Coronary artery (tissue), 2 donors: ENCODE results near the gene SYT9.

Experiments used
- DNase-seq: peaks from one replicate; pipeline ENCODE4 v3.0.0-alpha.2; 2017; ENCODE audit warnings: low spot score
- H3K27ac ChIP-seq, 2 donors: fragments of 200-600 bp; sonication (generic); one replicate each; pipeline ENCODE4 v1.5.1; 2016 to 2019
- H3K4me3 ChIP-seq: fragments of 200-600 bp; sonication (generic); 2 replicates; pipeline ENCODE4 v1.5.1; 2016; ENCODE audit warnings: mild to moderate bottlenecking, moderate library complexity
- TF ChIP-seq, protein P1 (sequence below): fragments of 200-600 bp; sonication (generic); IDR thresholded peaks from one replicate; pipeline ENCODE4 v1.5.1; 2019; ENCODE audit warnings: antibody characterized with exemption

Gene SYT9

DNA sequence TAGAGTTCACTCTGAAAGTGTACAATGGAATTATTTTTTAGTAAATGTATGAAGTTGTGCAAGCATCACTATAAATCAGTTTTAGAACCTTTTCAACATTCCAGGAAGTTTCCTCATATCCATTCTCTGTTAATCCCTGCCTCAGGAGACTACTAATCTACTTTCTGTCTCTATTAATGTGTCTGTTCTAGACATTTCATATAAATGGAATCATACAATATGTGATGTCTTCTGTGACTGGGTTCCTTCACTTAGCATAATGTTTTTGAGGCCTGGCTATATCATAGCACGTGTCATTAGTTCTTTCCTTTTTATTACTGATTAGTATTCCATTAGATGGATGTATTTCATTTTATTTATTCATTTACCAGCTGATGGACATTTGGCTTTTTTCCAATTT lies 17.1 kb downstream of the SYT9 start:
- TF ChIP-seq, protein P1, sequence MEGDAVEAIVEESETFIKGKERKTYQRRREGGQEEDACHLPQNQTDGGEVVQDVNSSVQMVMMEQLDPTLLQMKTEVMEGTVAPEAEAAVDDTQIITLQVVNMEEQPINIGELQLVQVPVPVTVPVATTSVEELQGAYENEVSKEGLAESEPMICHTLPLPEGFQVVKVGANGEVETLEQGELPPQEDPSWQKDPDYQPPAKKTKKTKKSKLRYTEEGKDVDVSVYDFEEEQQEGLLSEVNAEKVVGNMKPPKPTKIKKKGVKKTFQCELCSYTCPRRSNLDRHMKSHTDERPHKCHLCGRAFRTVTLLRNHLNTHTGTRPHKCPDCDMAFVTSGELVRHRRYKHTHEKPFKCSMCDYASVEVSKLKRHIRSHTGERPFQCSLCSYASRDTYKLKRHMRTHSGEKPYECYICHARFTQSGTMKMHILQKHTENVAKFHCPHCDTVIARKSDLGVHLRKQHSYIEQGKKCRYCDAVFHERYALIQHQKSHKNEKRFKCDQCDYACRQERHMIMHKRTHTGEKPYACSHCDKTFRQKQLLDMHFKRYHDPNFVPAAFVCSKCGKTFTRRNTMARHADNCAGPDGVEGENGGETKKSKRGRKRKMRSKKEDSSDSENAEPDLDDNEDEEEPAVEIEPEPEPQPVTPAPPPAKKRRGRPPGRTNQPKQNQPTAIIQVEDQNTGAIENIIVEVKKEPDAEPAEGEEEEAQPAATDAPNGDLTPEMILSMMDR: no peak
- no peak overlapping the region for H3K4me3 ChIP-seq
- no peak overlapping the region for H3K27ac ChIP-seq
- DNase-seq: no peak

DNA sequence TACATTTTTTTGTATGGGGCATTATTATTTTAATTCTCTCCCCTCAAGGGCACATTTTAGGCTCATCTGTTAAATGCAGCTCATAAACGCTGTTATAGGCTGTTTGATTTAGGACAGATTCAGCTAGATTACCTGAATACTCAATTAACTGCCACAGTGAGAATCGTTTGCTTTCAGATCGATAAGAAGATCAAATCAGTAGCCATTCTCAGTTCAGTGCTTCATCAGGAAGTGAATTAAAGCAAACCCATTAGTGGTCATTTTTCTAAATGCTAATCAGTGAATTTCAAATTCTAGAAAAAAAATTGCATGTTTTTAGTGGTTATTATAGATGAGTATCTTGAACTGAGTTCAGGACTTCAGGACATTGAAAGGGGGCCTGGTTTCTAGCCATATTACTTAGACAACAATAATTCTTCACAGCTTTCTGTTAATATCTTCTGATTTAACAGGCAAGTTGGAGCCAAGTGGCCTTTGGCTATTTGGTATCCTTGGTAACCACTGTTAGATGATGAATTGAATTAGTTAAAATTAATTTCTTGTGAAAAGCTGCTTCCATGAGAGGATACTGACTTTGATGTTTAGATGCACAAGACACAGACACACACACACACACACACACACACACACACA lies 18.6 kb downstream of the SYT9 start:
- TF ChIP-seq, protein P1: no peak
- Histone ChIP-seq H3K27ac (no peak overlapping the region), H3K4me3 (no peak overlapping the region)
- no peak for DNase-seq

DNA sequence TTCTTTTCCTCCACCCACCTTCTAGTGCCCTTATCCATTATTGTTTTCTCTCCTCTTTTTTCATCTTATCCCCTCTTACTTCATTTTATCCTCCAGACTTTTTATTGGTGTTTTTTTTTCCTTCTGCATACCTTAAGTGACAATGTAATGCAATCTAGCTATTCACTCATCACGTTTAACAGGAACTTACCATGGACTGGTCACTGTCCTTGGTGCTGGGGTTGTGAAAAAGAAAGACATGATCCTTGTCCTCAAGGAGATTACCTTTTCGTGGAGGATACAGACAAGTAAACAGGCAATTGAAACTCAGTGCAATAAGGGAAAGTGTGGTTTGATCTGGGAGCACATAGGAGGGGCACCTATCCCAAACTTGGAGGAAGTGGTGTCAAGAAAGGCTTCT lies 20.7 kb downstream of the SYT9 start:
- TF ChIP-seq, protein P1: no peak
- no peak for DNase-seq
- no peak overlapping the region for H3K27ac ChIP-seq
- no peak overlapping the region for H3K4me3 ChIP-seq

DNA sequence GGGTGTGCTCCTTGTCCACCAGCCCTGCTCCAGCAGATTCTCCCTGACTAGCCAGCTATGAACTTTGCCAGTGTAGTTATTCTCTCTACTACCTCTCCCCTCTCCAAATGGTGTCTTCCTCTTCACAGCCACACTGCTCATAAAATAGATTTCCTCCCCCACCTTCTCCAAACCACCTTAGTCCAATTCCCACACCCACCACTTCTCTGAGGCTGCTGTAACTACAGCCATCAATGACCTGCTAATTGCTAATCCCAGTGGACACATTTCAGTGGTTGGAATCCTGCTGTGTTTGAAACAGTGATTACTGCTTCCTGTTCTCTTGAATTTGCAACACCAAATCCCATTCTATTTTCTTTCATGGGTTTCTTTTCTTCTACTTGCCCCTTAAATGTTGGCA lies 23.4 kb downstream of the SYT9 start:
- no peak for DNase-seq
- TF ChIP-seq, protein P1: no peak
- Histone ChIP-seq H3K27ac (no peak overlapping the region), H3K4me3 (no peak overlapping the region)

DNA sequence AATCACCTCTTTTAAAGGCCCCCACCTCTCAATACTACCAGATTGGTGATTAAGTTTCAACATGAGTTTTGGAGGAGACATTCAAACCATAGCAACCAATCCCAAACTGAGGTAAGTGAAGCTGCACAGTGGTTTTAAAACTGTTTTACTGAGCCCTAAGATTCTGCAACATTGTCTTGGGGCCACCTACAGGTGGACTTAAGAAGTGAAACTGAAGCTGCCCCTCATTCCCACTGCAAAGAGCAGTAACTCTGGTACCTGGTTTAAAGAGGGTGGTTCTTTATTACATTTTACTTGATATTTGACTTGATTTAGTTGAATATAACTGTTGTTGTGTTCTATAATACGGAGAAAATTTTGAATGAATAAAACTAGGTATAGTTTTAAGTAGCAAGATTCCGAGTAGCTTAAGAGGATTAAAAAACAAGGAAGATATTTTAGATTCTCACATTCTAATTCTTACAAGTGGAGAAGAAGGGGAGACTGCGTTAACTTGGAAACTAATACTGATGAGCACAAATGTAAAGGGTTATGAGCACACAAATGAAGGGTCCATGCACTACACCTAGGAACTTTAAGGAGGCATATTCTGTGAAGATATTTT lies 26.7 kb downstream of the SYT9 start:
- H3K27ac ChIP-seq: no peak overlapping the region
- TF ChIP-seq, protein P1: peak; percentile 45
- no peak for DNase-seq
- no peak overlapping the region for H3K4me3 ChIP-seq

DNA sequence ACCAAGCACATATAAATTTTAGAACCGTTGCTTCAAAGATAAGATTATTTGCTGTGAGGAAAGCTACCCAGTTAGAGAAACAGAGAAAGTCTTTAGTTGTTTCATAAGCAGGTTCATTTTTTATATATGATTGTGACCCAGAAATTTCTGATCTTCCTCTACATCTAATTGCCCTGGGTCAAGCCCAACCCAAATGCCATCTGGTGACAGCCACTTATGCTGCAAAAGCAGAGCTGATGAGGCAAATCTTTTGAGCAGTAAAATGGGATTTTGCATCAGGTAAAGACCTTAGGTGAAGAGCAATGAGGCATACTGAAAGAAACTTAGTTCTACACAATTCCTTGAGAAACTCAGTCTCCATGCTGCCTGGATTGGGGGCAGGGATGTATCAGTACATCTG lies 28.0 kb downstream of the SYT9 start:
- TF ChIP-seq, protein P1: no peak
- H3K4me3 ChIP-seq: no peak overlapping the region

DNA sequence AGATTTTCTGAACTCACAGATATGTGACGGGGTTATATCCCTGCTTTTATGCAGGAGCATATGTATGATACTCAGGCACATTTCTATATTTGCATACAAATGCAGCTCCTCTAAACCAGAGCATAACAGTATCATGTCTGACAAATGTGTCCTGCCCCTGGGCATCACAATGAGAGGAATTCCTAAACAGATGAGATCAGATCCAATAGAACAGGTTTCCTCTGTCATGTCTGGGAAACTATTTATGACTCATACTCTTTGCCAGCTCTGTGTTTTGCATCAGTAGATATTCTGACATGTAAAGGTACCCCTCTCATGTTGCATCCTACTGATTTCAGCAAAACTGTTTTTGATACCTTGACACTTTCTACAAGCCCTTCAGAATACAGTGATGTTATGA lies 29.4 kb downstream of the SYT9 start:
- Histone ChIP-seq H3K27ac (no peak overlapping the region), H3K4me3 (no peak overlapping the region)
- no peak for DNase-seq
- TF ChIP-seq, protein P1: no peak

More for the DNA sequence above, 28.0 kb downstream of the SYT9 start:
- no peak overlapping the region for H3K27ac ChIP-seq
- DNase-seq: no peak
